SK-N-MC (cell line): ENCODE measurements around the gene DNAJC17.

Source experiments
- DNase-seq: peaks from one replicate; pipeline ENCODE4 v3.0.0-alpha.2; 2011; ENCODE audit warnings: low read depth, low spot score
- H3K27ac ChIP-seq: fragments of 200-600 bp; sonication (generic); 2 replicates; pipeline ENCODE4 v1.5.1; 2016; ENCODE audit warnings: mixed run types
- H3K36me3 ChIP-seq: fragments of 200-600 bp; sonication (generic); 2 replicates; pipeline ENCODE4 v1.6.1; 2017; ENCODE audit warnings: antibody characterized with exemption, low read length, mixed read lengths; ENCODE audit not compliant: insufficient read depth
- H3K4me3 ChIP-seq: fragments of 200-600 bp; sonication (generic); 2 replicates; pipeline ENCODE4 v1.5.1; 2016
- H3K9ac ChIP-seq: fragments of 200-600 bp; sonication (generic); 2 replicates; pipeline ENCODE4 v1.8.0; 2017; ENCODE audit warnings: mixed run types, mixed read lengths; ENCODE audit not compliant: insufficient read length
- H3K9me3 ChIP-seq: fragments of 200-600 bp; sonication (generic); 2 replicates; pipeline ENCODE4 v1.6.1; 2017; ENCODE audit warnings: low read depth, mild to moderate bottlenecking, antibody characterized with exemption, low read length, moderate library complexity, mixed read lengths
- EZH2 ChIP-seq: fragments of 200-600 bp; sonication (generic); IDR thresholded peaks from one replicate; pipeline ENCODE4 v1.6.1; 2017; ENCODE audit warnings: antibody characterized with exemption
- FOXP2 ChIP-seq: optimal IDR thresholded peaks from 2 replicates; pipeline ENCODE3; 2011; ENCODE audit warnings: mild to moderate bottlenecking, moderate library complexity; ENCODE audit not compliant: insufficient read depth; ENCODE audit errors: extremely low read length, control extremely low read depth
- POLR2AphosphoS5 ChIP-seq: IDR thresholded peaks from 2 replicates; pipeline ENCODE4 v1.6.1; 2012; ENCODE audit warnings: mild to moderate bottlenecking, low read depth, low read length, borderline replicate concordance

DNAJC17 gene

GRCh38 chr15:40768521-40769273 is 38.6 kb downstream of the DNAJC17 start:
- H3K36me3 ChIP-seq, result no peaks in the 10 kb centered on the region; the same call in 1 of the 2 replicates
- TF ChIP-seq FOXP2 (no peak), EZH2 (no peak), POLR2AphosphoS5 (no peak)
- no peak overlapping the region for H3K9ac ChIP-seq
- DNase-seq, result no peak
- no peak overlapping the region for H3K4me3 ChIP-seq
- no peaks in the 10 kb centered on the region for H3K9me3 ChIP-seq
- H3K27ac ChIP-seq, result no peak overlapping the region

DNA sequence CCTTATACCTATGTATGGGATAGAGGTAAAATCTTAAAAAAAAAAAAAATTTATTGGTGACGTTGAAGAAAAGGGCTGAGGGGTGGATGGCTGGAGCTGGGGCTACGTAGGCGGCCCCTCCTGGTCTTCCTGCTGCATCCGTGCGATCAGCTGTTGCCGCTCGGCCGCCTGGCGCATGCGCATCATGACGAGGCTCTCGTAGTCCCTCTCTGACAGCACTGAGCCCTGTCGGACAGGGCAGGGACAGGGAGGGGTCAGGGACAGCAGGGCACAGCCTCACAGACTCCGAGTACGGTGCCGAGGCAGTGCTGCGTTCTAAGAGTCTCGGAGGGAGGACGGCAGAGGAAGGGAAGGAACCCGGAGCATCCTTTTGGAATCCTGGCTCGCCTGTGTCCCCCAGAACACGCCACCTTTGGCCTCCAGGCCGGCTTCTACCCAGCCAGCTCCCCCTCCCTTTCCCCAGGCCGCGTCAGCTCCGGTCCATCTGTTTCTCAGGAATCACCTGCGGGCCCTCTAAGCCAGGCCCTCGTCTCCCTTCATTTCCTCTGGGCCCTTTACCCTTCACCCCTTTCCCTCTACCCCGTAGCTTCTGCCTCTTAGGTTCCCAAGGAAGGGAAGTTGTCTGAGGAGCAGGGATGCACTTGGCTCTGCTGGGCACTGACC is 39.3 kb downstream of the DNAJC17 start:
- Histone ChIP-seq H3K27ac (no peak overlapping the region), H3K4me3 (no peak overlapping the region), H3K9ac (no peak overlapping the region), H3K9me3 (no peaks in the 10 kb centered on the region), H3K36me3 (no peaks in the 10 kb centered on the region; the same call in 1 of the 2 replicates)
- no peak for DNase-seq
- TF ChIP-seq POLR2AphosphoS5, result no peak
- TF ChIP-seq EZH2, result no peak
- no peak for TF ChIP-seq FOXP2

DNA sequence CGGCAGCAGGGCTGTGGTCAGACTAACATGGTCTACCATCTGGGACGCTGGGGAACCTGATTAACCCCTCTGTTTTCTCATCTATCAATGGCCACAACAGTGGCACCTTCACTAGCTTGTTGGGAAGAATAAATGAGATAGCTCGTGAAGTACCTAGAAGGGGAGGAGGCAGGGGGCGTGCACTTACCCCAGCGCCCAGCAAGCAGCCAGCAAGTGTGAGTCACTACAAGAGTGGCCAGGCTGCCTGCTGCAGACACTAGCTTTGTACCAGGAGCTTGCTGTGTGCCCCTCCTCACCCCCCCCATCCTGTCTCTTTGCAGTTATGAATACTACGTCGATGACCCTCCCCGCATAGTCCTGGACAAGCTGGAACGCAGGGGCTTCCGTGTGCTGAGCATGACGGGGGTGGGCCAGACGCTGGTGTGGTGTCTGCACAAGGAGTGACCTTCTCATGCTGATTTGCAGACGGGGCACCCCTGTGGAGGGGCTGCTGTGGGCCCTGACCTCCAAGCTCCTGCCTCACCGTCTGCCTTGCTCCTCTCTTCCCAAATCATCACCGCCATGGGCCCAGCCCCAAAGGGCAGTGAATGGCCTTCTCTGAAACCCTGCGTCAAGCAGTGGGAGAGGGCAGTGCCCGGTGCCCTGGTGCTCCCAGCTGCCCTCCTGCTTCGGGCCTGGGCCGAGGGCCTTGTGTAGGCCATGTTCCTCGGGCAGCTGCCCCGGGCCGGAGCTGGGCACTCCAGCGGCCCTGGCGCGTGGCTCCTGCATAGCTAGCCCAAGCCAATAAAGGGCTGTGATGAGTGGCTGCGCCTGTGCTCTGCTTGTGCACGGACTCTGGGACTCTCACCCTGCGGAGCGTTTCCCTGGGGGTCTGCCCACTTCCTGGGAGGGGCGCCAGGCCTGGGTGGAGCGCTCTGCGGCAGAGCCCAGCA is 40.1 kb downstream of the DNAJC17 start:
- Histone ChIP-seq H3K9ac (no peak overlapping the region), H3K9me3 (no peaks in the 10 kb centered on the region), H3K36me3 (no peaks in the 10 kb centered on the region; the same call in 1 of the 2 replicates), H3K4me3 (no peak overlapping the region), H3K27ac (no peak overlapping the region)
- DNase-seq, result no peak
- TF ChIP-seq POLR2AphosphoS5, result no peak
- no peak for TF ChIP-seq EZH2
- no peak for TF ChIP-seq FOXP2

- Histone ChIP-seq H3K27ac (peak overlapping the region; percentile 49), H3K36me3 (no peaks in the 10 kb centered on the region; the same call in 1 of the 2 replicates), H3K9ac (peak overlapping the region; percentile 17), H3K9me3 (no peaks in the 10 kb centered on the region), H3K4me3 (no peak overlapping the region)
- no peak for TF ChIP-seq POLR2AphosphoS5
- TF ChIP-seq FOXP2, result no peak
- no peak for TF ChIP-seq EZH2
- DNase-seq, result no peak
Measured at GRCh38 chr15:40766194-40766815, 41.0 kb downstream of the DNAJC17 start.

- Histone ChIP-seq H3K9ac (peak overlapping the region; percentile 28), H3K9me3 (no peaks in the 10 kb centered on the region), H3K36me3 (no peaks in the 10 kb centered on the region; the same call in 1 of the 2 replicates), H3K27ac (peak overlapping the region; percentile 88), H3K4me3 (peak overlapping the region; percentile 79)
- DNase-seq, result no peak
- no peak for TF ChIP-seq POLR2AphosphoS5
- TF ChIP-seq FOXP2, result no peak
- TF ChIP-seq EZH2, result no peak
Measured at GRCh38 chr15:40764629-40765103, 42.6 kb downstream of the DNAJC17 start.

DNA sequence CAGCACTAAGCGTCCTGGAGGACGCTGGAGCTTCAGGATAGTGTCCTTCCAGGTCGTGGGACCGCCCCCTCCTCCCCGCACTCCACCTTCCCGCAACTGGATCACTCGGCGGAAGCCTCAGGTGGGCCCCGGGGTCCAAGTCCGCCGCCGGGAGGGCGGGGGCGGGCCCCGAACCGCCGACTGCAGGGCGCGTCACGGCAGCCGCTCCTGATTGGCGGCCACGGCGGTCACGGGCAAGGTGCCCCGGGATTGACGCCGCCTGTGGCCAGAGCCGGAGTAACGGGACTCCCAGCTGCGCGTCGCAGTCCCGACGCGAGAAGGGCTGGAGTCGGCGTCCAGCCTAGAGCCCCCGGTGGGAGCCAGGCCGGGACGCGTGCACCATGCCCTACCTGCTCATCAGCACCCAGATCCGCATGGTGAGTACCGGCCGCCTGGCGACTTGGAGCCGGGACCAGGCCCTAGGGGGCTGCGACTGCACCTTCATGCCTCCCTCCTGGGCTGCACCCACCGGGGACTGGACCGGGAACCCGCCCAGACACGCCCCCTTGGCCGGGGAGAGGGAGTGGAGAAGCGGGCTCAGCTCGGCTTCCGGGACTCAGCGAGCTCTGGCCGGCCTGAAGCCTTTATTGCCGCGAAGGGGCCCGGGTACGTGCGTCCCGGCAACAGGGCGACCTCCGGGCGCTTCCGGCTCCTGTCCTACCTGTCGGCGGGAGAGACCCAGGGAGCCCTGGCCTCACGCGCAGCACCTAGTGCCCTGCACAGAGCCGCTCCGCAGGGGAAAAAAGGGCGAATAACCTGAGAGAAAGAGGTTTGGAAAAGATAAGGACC is 43.3 kb downstream of the DNAJC17 start, which contains the start of gene GCHFR:
Gene GCHFR (plus strand): TSS at position 268 of the 828 bp plus-strand sequence. CDS start 113 bp downstream, at position 381.
- Histone ChIP-seq H3K4me3 (peak within 1 kb of the TSS; percentile 79), H3K36me3 (no peaks in the 10 kb centered on the region; the same call in 1 of the 2 replicates), H3K9ac (peak within 1 kb of the TSS; percentile 73), H3K9me3 (no peaks in the 10 kb centered on the region), H3K27ac (peak within 1 kb of the TSS; percentile 88)
- TF ChIP-seq POLR2AphosphoS5 (peak; percentile 39; the same call in 1 of the 2 replicates), EZH2 (no peak)
- DNase-seq, result no peak
